Hippocampal formation (tissue), 2 donors: ENCODE measurements around the gene CEACAM20.
"Not testable (repeated sequence)": the region's sequence is repeated elsewhere in the genome, so short reads cannot be mapped to it uniquely, and the experiment has no call there.

Source experiments
- DNase-seq, 2 donors: peaks; one replicate each; lab custom pipeline; 2025; lab: John Stamatoyannopoulos, UW

The CEACAM20 gene

DNA sequence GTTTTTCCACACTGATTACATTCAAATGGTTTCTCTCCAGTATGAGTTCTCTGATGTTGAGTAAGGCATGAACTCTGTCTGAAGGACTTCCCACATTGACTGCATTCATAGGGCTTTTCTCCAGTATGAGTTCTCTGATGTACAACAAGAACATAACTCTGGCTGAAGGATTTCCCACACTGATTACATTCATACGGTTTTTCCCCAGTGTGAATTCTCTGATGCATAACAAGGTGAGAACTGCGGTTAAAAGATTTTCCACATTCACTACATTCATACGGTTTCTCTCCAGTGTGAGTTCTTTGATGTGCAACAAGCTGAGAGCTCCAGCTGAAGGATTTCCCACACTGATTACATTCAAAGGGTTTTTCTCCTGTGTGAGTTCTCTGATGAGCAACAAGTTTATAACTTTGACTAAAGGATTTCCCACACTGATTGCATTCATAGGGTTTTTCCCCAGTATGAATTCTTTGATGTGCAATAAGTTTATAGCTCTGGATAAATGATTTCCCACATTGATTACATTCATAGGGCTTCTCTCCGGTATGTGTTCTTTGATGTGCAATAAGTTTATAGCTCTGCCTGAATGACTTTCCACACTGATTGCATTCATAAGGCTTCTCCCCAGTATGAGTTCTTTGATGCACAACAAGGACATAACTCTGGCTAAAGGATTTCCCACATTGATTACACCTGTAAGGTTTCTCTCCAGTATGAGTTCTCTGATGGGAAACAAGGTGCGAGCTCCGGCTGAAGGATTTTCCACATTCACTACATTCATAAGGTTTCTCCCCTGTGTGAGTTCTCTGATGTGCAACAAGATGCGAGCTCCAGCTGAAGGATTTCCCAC is 52.7 kb downstream of the CEACAM20 start:
- no peak for DNase-seq

DNA sequence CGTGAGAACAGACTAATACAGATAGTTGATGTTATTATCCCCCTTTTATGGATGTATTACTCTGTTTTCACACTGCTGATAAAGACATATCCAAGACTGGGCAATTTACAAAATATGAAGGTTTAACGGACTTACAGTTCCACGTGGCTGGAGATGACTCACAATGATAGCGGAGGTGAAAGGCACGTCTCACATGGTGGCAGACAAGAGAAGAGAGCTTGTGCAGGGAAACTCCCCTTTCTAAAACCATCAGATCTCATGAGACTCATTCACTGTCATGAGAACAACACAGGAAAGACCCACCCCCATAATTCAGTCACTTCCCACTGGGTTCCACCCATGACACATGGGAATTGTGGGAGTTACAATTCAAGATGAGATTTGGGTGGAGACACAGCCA is 60.7 kb downstream of the CEACAM20 start:
- DNase-seq, result not testable (repeated sequence)

DNA sequence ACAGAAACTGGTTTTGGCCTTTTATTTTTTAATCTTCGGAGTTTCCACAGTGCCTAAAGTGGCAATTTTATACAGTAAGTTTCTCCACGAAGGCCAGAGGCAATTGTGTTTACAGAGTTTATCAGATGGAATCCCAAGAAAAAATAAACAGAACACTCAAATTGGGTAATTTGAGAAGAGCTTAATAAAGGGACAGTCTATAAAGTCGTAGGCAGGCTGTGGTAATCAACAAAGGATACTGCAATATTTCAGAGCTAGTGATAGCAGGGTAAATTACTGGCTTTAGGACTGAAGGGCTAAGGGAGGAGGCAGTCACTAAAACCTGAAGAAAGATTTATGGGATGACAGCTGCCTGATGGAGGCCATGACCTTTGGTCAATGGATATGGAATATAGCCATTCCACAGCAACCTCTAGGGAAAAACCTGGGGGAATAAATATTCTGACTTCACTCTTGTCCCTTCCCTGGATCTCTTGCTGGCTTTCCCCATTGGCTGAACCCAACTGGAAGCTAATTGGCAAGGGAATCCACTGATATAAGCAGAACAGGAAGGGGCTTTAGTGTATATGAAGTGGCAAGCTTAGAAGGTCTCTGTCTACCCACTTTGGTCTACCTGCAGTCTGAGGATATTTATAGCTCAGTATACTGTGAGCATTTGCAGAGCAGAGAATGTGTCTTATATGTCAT is 66.7 kb downstream of the CEACAM20 start:
- not testable (repeated sequence) for DNase-seq
